Measurements from ENCODE around the gene PDE4A.
A peak's percentile ranks its signal among the peaks of the same experiment; 100 is the strongest.
"Not testable (repeated sequence)": the region's sequence is repeated elsewhere in the genome, so short reads cannot be mapped to it uniquely, and the experiment has no call there.

Gene PDE4A

DNA sequence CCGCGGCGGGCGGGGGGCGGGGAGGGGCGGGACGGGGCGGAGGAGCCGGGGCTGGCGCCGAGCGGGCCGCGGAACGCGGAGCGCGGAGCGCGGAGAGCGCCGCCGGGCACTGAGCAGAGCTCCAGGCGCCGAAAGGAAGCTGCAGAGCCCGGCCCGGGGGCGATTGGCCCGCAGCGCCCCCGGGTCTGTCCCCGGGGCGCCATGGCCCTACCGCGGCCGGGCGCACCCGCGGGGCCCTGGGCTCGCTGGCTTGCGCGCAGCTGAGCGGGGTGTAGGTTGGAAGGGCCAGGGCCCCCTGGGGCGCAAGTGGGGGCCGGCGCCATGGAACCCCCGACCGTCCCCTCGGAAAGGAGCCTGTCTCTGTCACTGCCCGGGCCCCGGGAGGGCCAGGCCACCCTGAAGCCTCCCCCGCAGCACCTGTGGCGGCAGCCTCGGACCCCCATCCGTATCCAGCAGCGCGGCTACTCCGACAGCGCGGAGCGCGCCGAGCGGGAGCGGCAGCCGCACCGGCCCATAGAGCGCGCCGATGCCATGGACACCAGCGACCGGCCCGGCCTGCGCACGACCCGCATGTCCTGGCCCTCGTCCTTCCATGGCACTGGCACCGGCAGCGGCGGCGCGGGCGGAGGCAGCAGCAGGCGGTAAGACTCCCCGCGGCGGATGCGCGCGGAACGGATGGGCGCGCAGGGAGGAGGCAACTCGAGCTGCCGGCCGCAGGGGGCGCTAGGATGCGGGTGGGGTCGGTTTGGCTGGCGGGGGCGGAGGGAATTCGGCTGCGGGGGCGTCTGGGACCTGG lies at the start of gene PDE4A:
Gene PDE4A, plus strand, starts transcription at position 95 of the 796 bp plus-strand sequence. Its CDS starts 227 bp downstream, at position 322.
- no peak for DNase-seq (ENCODE audit: low read depth)

DNA sequence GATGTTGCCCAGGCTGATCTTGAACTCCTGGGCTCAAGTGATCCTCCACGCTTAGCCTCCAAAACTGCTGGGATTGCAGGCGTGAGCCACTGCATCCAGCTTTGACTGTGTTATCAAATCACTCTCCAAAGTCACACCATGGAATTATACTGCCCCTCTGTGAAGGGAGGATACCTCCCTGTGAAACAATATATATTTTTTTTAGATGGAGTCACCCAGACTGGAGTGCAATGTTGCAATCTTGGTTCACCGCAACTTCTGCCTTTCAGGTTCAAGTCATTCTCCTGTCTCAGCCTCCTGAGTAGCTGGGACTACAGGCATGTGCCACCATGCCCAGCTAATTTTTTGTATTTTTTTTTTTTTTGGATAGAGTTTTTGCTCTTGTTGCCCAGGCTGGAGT lies 47.6 kb upstream of the PDE4A start:
- no peak for DNase-seq (ENCODE audit: low read depth)

DNA sequence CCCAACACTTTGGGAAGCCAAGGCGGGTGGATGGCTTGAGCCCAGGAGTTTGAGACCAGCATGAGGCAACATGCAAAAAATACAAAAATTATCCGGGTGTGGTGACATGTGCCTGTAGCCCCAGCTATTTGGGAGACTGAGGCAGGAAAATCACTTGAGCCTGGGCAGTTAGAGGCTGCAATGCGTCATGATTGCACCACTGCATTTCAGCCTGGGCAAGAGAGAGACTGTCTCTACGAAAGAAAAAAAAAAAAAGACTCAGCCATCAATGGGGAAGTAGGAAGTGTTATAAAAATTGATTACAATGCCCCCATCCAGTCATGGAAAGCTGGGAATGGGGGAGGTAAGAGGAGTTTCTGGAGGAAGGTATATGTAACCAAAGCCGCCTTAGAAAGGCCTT lies 45.4 kb upstream of the PDE4A start:
- DNase-seq (ENCODE audit: low read depth), result no peak

DNA sequence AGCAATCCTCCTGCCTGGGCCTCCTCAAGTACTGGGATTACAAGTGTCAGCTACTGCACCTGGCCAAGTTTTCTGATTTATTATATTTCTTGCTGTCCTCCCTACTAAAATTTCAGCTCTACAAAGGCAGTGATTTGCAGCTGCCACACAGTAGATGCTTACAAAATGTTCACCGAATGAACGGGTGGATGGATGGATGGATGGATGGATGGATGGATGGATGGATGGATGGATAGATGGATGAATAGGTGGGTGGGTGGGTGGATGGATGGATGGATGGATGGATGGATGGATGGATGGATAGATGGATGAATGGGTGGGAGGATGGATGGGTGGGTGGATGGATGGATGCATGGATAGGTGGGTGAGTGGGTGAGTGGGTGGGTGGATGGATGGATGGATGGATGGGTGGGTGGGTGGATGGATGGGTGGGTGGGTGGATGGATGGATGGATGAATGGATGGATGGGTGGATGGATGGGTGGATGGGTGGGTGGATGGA lies 43.1 kb upstream of the PDE4A start:
- not testable (repeated sequence) for DNase-seq (ENCODE audit: low read depth)

DNA sequence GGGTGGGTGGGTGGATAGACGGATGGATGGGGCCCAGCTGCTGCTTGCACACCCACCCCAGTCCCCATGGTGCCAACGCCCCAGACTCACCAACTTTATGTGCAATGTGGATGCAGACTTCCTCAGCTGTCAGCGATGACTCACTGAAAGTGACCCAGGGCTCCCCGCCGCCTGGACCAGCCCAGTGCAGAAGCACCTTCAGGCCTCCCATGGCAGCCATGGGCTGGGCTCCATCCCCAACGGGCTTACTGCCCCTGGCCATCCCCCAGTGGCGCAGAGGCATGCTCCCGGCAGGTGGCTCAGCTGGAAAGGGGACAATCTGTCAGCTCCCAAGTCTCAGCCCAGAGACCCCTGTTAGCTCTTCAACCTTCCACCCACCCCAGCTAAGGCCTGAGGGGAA lies 42.2 kb upstream of the PDE4A start:
- no peak for DNase-seq (ENCODE audit: low read depth)

DNA sequence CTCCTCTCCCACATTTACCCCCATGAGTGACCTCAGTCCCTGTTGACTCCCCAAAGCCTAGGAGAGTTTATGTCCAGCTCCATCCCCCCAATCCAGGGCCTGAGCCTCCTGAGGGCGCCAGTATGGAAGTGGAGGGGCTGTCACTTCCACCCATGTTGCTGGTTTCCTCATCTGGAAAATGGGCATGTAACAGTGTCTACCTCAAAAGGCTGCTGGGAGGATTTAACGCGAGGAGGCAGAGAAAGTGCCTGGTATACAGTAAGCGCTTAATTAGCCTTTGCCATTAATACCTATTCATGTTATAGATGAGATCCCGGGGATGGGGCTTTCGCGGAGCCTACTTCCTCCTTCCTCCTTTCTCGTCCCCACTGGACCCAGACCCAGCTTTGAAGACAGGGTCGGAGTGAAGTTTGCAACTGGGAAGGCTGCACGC lies 40.4 kb upstream of the PDE4A start:
- DNase-seq (ENCODE audit: low read depth), result no peak

DNA sequence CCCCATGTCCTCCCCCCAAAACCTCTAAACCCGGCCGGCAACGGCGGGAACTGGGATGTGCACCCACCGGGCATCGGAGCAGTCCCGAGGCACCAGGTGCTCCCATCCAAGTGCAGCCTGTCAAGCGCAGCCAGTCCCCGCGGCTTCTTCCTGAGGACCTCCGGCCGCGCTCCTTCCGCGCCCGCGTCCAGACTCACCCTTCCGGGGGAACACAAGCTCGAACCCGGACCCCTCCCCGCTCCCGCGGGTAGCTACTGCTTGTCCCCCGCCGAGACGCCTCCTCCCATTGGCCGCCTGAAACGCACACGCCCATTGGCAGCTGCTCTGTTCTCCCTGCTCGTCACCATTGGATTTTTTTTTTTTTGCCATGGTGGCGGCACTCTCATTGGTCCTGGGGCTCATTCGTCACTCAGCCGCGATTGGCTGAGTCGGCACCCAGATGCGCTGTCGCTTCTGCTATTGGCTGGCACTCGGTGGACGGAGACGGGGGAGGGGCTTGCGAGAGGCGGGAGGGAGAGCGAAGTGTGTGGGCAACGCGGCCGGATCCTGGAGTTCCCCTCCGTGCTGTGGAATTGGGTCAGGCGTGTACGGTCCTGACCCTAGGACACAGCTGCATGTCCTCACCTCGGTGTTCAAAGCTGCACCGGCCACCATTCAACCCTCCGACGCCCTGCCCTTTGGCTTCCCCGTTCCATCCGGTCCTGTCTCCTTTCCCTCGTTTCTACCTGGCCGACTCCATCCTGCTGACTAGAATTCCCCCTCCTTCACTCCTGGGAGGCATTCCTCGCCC lies 39.8 kb upstream of the PDE4A start, which contains the start of gene TYK2:
Gene TYK2, minus strand, starts transcription at position 260 of the 790 bp plus-strand sequence. CDS start 2,166 bp downstream, outside the sequence.
- DNase-seq (ENCODE audit: low read depth), result peak; percentile 95

DNA sequence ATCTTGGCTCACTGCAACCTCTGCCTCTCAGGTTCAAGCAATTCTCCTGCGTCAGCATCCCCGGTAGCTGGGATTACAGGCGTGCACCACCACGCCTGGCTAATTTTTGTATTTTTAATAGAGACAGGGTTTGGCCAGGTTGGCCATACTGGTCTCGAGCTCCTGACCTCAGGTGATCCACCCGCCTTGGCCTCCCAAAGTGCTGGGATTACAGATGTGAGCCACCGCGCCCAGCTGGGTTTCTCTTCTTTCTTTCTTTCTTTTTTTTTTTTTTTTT lies 37.2 kb upstream of the PDE4A start:
- not testable (repeated sequence) for DNase-seq (ENCODE audit: low read depth)

DNA sequence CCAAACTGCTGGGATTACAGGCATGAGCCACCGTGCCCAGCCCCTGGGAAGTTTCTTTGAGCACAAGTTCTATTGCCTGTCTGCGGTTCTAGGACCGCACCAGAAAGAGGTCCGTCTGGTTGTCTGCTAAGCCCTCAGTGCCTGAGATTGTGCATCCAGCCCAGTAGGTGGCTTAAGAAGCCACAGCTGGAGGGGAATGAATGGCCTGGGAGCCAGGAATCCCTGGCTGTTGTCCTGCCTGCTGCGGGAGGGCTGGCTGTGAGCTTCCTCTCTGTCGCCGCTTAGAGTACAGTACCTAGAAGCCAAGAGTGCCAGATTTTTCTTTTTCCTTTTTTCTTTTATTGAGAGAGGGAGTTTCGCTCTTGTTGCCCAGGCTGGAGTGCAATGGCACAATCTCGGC lies 35.8 kb upstream of the PDE4A start:
- DNase-seq (ENCODE audit: low read depth), result no peak

DNA sequence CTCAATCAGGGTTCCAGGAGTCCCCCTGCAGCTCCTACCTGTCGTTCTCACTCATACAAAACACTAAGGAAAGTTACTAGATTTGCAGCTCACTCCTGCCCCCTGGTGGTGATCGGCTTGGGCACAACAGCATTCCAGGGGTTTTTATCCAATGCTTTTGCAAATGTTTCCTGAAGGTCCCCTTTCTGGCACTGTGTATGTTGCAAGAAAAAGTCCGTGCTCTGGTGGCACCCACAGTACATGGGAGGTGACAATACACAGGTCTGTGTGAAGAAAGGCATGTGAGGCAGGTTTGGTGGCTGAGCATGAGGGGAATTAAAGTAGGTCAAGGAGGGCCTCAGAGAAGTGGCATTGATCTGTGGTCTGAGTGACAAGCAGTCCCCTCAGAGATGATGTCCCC lies 31.4 kb upstream of the PDE4A start:
- DNase-seq (ENCODE audit: low read depth), result peak; percentile 92

DNA sequence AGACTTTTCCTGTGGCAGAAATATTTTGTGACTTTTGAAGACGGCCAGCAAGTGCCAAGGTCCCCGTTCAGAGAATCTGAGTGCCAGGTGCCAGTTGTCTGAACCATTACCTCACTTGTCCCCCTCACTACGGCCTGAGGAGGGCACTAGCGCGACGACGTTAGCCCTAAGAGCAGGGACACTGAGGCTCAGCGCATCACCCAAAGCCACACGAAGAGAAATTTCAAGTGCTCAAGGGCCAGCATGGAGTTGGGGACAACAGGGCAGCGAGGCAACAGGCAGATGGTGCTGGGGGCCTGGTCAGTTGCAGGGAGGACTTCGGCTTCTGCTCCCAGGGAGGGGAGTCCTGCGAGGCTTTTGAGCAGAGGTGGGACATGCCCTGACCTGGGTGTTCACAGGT lies 30.5 kb upstream of the PDE4A start:
- no peak for DNase-seq (ENCODE audit: low read depth)

DNA sequence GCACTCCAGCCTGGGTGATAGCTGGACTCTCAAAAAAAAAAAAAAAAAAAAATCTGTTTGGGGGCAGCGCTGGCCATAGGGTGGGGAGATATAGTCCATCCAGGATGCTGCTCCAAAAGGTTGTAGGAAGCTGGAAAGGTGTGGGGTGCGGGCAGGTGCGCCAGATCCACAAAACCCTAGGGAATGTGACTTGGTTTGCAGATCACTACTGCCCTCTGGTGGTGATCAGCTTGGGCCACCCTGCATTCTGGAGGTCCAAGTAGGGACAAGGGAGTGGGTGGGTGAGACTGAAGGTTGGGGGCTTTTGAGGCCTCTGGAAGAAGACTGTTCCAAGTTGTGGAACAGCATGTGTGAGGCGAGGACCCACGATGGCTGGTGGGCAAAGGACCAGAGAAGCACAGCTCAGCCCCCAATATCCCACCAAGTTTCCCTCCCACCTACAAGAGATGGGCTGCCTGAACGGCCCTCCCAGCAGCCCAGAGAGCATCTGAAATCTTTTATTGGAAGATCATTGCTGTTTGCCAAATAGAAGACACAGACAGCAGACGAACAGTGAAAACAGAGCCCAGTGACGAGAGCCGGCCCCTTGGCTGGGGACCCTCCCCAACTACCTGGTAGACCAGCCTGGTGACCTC lies 29.6 kb upstream of the PDE4A start:
- DNase-seq (ENCODE audit: low read depth), result peak; percentile 53

DNA sequence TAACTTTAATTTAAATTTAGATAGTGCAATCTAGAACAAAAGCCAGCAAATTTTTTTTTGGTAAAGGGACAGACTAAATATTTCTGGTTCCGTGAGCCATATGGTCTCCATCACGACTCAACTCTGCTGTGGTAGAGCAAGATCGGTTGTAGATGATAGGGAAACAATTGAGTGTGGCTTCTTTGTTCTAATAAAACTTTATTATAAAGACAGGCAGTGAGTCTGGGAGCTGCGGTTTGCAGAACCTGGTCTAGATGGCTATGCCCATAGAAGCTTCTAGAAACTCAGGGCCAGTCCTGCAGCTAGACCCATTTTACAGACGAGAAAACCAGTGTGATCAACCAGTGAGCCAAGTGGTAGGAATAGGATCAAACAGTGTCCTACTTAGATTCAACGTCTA lies 28.2 kb upstream of the PDE4A start:
- DNase-seq (ENCODE audit: low read depth), result no peak

DNA sequence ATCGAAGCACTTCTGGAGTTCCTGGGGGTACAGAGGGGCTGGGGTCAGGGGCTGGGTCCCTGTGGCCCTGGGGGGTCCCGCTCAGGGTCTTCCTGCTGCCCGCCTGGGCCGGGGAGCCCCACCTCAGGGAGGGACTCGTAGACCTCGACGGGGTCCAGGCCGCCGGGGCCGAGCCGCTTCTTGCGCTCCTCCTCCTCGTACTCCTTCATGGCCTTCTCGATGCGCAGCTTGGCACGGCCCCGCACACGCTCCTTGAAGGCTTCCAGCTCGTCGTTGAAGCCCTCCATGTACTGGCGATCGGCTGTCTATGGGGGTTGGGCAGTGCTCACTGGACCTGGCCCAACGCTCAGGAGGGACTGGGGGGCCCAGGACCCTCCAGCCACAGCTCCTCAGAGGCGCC lies 27.2 kb upstream of the PDE4A start:
- DNase-seq (ENCODE audit: low read depth), result no peak

DNA sequence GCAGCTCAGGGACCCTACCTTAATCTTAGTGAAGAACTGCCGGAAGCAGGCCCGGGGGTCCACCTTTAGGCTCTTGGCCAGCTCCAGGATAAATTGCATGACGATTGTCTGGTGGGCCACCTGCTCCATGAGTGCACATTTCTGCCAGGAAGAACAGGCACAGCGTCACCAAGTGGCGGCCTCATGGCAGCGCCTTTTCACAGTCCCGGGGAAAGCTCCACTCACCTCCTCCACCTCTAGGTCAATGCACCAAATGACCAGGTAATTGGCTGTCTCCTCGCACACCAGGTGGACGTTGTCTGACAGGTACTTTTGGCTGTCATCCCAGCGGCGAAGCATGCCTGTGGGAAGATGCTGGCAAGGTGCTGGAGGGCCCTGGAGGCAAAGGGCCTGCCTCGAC lies 25.3 kb upstream of the PDE4A start:
- no peak for DNase-seq (ENCODE audit: low read depth)

DNA sequence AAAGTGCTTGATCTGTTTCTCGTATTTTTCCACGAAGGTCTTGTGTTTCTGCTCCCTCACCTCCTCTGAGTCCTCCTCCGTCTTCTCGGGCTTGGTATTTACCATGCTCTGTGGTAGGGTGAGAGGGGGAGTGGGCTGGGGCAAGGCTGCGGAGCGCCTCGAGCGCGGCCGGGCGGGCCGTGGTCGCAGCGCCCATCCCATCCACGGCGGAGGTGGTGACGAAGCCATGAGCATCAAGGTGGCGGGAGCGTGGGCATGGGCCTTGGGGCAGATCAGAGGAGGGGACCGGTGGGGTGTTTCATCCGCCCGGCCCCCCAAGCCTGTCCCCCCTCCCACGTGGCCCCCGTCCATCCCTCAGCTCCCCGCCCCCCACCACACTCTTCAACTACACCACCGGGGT lies 24.9 kb upstream of the PDE4A start:
- DNase-seq (ENCODE audit: low read depth), result no peak

DNA sequence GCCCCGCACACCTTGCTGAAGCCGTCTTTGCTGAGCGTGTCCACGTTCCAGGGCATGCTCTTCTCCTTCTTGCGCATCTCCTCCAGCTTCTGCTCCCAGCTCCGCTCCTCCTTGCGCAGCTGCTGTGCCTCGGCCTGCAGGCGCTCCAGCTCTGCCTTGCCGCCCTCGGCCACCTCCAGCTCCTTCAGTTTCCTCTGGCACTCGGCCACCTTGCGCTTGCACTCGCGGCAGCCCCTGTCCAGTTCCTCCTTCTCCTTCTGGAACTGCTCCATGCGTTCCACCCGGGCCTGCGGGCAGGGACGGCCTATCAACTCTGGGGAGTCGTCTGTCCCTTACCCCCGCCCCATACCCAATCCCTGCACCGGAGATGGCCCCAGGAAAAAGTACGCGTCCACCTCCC lies 24.4 kb upstream of the PDE4A start:
- no peak for DNase-seq (ENCODE audit: low read depth)

DNA sequence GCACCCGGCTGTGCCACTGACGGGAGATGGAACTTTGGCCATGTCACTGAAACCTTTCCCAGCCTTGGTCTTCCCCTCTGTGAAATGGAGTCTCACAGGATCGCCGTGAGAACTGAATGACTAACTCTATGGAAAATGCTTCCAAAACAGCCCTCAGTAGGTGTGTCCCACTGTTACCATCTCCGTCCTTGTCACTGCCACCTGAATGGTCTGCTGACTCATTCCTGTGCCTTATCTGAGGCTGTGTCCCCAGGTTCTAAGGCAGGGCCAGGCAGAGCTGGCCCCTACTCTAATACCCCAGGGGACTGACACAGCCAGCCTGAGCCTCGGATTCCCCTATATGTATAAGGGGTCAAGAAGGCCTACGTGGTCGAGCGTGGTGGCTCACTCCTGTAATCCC lies 21.5 kb upstream of the PDE4A start:
- DNase-seq (ENCODE audit: low read depth), result no peak

DNA sequence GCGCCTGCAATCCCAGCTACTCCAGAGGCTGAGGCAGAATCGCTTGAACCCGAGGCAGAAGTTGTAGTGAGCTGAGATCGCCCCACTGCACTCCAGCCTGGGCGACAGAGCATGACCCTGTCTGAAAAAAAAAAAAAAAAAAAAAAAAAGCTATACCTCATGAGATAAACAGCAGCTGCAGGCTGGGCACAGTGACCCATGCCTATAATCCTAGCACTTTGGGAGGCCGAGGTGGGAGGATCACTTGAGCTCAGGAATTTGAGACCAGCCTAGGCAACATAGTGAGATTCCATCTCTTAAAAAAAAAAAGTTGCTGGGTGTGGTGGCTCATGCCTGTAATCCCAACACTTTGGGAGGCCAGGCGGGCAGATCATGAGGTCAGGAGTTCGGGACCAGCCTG lies 21.0 kb upstream of the PDE4A start:
- not testable (repeated sequence) for DNase-seq (ENCODE audit: low read depth)

DNA sequence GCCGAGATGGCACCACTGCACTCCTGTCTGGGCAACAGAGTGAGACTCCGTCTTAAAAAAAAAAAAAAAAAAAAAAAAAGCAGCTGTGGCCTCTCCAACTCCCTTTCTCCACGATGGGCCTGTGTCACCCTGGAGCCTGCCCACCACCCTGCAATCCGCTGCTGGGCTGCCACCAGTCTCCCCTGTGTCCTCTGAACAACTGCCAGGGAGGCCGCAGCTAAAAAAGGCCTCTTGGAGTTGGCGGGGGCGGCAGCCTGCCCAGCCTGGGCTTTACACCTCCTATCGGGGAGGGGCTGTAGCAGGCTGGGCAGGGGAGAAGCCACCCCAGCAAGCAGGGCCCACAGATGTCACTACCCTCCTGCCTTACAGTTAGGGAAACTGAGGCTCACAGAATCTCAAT lies 20.5 kb upstream of the PDE4A start:
- no peak for DNase-seq (ENCODE audit: low read depth)

DNA sequence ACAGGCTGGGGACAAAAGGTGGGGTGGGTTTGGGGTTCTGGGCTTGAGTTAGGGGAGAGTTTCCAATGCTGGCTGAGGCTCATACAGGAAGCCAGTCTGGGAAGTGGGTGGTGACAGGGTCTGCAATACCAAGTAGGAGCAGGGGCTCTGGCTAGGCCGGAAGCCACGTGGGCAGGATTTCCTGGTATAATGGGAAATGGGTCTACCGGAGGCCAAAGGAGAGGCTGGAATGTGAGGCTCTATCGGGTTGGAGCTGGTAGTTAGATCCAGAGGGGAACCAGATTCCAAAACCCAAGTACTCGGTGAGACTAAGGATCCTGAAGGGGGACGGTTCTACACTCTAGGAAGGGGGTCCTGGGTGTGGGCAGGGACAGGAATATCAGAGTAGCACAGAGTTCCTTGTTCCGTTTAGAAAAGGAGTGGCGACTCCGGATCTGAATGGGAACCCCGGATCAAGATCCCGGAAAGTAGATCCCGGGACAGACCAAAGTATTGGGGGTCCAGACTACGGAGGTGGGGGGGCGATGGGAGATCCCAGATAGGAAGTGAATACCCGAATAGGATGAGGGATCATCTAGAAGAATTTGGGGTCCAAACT lies 17.8 kb upstream of the PDE4A start:
- DNase-seq (ENCODE audit: low read depth), result no peak

All from activated T-cell treated with anti-CD3 and anti-CD28 coated beads for 1 hour (primary cell).